ENCODE data around the gene NRXN3. TPM values are rescaled to one million over a fixed set of nuclear protein-coding genes. Genes with fewer than 3 reads are reported as not detected.

The NRXN3 gene
- total RNA-seq, 2 experiments from 2014 or later: not detected

DNA sequence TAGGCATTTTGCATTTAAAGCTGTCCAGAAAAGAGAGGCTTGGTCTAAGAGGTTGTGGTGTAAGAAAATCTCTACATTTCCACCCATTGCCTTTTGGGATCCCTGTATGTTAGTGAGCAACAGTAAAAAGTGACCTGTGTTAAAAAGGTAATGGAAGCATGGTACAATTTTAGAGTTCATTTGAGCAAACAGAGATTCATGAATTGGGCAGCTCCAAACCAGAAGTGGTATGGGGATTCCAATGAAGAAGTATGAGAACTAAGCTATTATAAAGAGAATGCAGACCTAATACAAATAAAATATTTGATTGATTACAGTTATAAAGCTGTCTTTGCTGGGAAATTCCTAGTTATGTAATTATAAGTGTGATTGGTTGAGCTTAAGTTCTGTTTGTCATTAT, 1134.1 kb downstream of the NRXN3 start:
- H3K36me3 ChIP-seq (ENCODE audit: insufficient read depth, low read length): no peaks in the 10 kb centered on the region
- DNase-seq (ENCODE audit: low spot score): no peak
- no peaks in the 10 kb centered on the region for H3K9me2 ChIP-seq (ENCODE audit: insufficient read depth, low read length)
- no peak overlapping the region for H3K4me2 ChIP-seq (ENCODE audit: low read length)
- H3K4me3 ChIP-seq (ENCODE audit: low read depth, low read length, poor library complexity, severe bottlenecking): no peak overlapping the region
- TF ChIP-seq EZH2phosphoT487 (IDR thresholded peaks at IDR 0.05; ENCODE audit: borderline replicate concordance, low read depth, low read length): no peak
- TF ChIP-seq, protein P1, sequence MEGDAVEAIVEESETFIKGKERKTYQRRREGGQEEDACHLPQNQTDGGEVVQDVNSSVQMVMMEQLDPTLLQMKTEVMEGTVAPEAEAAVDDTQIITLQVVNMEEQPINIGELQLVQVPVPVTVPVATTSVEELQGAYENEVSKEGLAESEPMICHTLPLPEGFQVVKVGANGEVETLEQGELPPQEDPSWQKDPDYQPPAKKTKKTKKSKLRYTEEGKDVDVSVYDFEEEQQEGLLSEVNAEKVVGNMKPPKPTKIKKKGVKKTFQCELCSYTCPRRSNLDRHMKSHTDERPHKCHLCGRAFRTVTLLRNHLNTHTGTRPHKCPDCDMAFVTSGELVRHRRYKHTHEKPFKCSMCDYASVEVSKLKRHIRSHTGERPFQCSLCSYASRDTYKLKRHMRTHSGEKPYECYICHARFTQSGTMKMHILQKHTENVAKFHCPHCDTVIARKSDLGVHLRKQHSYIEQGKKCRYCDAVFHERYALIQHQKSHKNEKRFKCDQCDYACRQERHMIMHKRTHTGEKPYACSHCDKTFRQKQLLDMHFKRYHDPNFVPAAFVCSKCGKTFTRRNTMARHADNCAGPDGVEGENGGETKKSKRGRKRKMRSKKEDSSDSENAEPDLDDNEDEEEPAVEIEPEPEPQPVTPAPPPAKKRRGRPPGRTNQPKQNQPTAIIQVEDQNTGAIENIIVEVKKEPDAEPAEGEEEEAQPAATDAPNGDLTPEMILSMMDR (conservative IDR thresholded peaks at IDR 0.05; ENCODE audit: low read length): no peak
- no peak overlapping the region for H3K27ac ChIP-seq (ENCODE audit: low read depth, low read length, poor library complexity, severe bottlenecking)
- ChIA-PET POLR2A (interaction anchor here (0.6 kb wide), 1 partner anchor 231 kb away, joined by 4 read pairs; no protein-coding TSS in a partner anchor), CTCF (ENCODE audit: unreplicated experiment) (no interaction called here)
- H4K20me1 ChIP-seq (ENCODE audit: insufficient read depth, low read length): no peaks in the 10 kb centered on the region
- intact Hi-C loops (cut with micrococcal nuclease; ENCODE audit: unreplicated experiment): no loop called here
- no TSS peak for BruUV-seq (replicated peaks)
- H3K9me3 ChIP-seq (ENCODE audit: low read length): no peaks in the 10 kb centered on the region
- H3K4me1 ChIP-seq (ENCODE audit: insufficient read depth, low read length, poor library complexity, severe bottlenecking): no peaks in the 10 kb centered on the region
- H2AFZ ChIP-seq (ENCODE audit: low read length): no peak overlapping the region
- no peaks in the 10 kb centered on the region for H3K79me2 ChIP-seq (ENCODE audit: insufficient read depth, low read depth, low read length)

DNA sequence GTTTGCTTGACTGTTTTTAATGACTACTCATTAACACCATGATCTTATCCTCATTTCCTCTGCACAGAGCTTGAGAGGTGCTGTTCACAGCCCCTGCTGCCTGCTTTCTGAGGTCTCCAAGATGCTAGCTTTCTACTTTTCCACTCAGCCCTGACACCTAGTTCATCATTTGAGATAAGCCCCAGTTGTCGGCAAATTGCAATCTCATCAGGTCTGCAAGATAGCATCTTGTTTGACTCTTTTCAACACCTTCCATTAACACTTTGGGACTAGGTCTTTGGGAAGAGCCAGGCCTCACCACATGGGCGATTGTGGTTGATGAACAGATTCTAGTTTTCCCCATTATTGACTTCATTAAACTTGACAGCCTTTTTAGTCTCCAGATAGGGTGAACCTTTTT, 1136.4 kb downstream of the NRXN3 start:
- no TSS peak for BruUV-seq (replicated peaks)
- ChIA-PET POLR2A (no interaction called here), CTCF (ENCODE audit: unreplicated experiment) (no interaction called here)
- Histone ChIP-seq H3K4me3 (ENCODE audit: low read depth, low read length, poor library complexity, severe bottlenecking) (no peak overlapping the region), H3K27ac (ENCODE audit: low read depth, low read length, poor library complexity, severe bottlenecking) (no peak overlapping the region), H2AFZ (ENCODE audit: low read length) (no peak overlapping the region), H3K4me1 (ENCODE audit: insufficient read depth, low read length, poor library complexity, severe bottlenecking) (no peaks in the 10 kb centered on the region), H3K36me3 (ENCODE audit: insufficient read depth, low read length) (no peaks in the 10 kb centered on the region), H3K4me2 (ENCODE audit: low read length) (no peak overlapping the region), H4K20me1 (ENCODE audit: insufficient read depth, low read length) (no peaks in the 10 kb centered on the region), H3K79me2 (ENCODE audit: insufficient read depth, low read depth, low read length) (no peaks in the 10 kb centered on the region), H3K9me3 (ENCODE audit: low read length) (no peaks in the 10 kb centered on the region), H3K9me2 (ENCODE audit: insufficient read depth, low read length) (no peaks in the 10 kb centered on the region)
- intact Hi-C loops (cut with micrococcal nuclease; ENCODE audit: unreplicated experiment): no loop called here
- TF ChIP-seq, protein P1 (conservative IDR thresholded peaks at IDR 0.05; ENCODE audit: low read length): no peak
- no peak for TF ChIP-seq EZH2phosphoT487 (IDR thresholded peaks at IDR 0.05; ENCODE audit: borderline replicate concordance, low read depth, low read length)
- no peak for DNase-seq (ENCODE audit: low spot score)

- ChIA-PET CTCF (ENCODE audit: unreplicated experiment) (no interaction called here), POLR2A (no interaction called here)
- no peaks in the 10 kb centered on the region for H3K4me1 ChIP-seq (ENCODE audit: insufficient read depth, low read length, poor library complexity, severe bottlenecking)
- H2AFZ ChIP-seq (ENCODE audit: low read length): no peak overlapping the region
- no peak for DNase-seq (ENCODE audit: low spot score)
- BruUV-seq (replicated peaks): no TSS peak
- H3K79me2 ChIP-seq (ENCODE audit: insufficient read depth, low read depth, low read length): no peaks in the 10 kb centered on the region
- H3K9me3 ChIP-seq (ENCODE audit: low read length): no peaks in the 10 kb centered on the region
- H3K36me3 ChIP-seq (ENCODE audit: insufficient read depth, low read length): no peaks in the 10 kb centered on the region
- H3K4me2 ChIP-seq (ENCODE audit: low read length): no peak overlapping the region
- no peaks in the 10 kb centered on the region for H4K20me1 ChIP-seq (ENCODE audit: insufficient read depth, low read length)
- H3K27ac ChIP-seq (ENCODE audit: low read depth, low read length, poor library complexity, severe bottlenecking): no peak overlapping the region
- intact Hi-C loops (cut with micrococcal nuclease; ENCODE audit: unreplicated experiment): no loop called here
- TF ChIP-seq, protein P1 (conservative IDR thresholded peaks at IDR 0.05; ENCODE audit: low read length): no peak
- TF ChIP-seq EZH2phosphoT487 (IDR thresholded peaks at IDR 0.05; ENCODE audit: borderline replicate concordance, low read depth, low read length): no peak
- H3K9me2 ChIP-seq (ENCODE audit: insufficient read depth, low read length): no peaks in the 10 kb centered on the region
- no peak overlapping the region for H3K4me3 ChIP-seq (ENCODE audit: low read depth, low read length, poor library complexity, severe bottlenecking)
Measured at GRCh38 chr14:79318371-79318770, 1148.2 kb downstream of the NRXN3 start.
